GM18502 (cell line): ENCODE measurements around the gene LDHB.
"Not testable (repeated sequence)": the region's sequence is repeated elsewhere in the genome, so short reads cannot be mapped to it uniquely, and the experiment has no call there.

Experiments
- ATAC-seq: cut with Tn5 transposase; IDR thresholded peaks from one replicate; pipeline ENCODE4 v1.9.1; 2021; ENCODE audit warnings: mild to moderate bottlenecking; ENCODE audit not compliant: unreplicated experiment, poor library complexity

Gene LDHB

DNA sequence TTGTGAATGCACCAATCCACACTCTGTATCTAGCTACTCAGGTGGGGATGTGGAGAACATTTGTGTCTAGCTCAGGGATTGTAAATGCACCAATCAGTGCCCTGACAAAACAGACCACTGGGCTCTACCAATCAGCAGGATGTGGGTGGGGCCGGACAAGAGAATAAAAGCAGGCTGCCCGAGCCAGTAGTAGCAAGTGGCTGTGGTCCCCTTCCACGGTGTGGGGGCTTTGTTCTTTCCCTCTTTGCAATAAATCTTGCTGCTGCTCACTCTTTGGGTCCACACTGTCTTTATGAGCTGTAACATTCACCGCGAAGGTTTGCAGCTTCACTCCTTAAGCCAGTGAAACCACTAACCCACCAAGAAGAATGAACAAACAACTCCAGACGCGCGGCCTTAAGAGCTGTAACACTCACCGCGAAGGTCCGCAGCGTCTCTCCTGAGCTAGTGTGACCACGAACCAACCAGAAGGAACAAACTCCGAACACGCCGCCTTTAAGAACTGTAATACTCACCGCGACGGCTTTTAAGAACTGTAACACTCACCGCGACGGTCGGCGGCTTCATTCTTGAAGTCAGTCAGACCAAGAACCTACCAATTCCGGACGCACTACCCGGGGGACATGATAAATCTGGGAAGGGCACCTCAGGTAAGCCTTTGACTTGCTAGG is 4.6 kb upstream of the LDHB start:
- ATAC-seq, result no peak

DNA sequence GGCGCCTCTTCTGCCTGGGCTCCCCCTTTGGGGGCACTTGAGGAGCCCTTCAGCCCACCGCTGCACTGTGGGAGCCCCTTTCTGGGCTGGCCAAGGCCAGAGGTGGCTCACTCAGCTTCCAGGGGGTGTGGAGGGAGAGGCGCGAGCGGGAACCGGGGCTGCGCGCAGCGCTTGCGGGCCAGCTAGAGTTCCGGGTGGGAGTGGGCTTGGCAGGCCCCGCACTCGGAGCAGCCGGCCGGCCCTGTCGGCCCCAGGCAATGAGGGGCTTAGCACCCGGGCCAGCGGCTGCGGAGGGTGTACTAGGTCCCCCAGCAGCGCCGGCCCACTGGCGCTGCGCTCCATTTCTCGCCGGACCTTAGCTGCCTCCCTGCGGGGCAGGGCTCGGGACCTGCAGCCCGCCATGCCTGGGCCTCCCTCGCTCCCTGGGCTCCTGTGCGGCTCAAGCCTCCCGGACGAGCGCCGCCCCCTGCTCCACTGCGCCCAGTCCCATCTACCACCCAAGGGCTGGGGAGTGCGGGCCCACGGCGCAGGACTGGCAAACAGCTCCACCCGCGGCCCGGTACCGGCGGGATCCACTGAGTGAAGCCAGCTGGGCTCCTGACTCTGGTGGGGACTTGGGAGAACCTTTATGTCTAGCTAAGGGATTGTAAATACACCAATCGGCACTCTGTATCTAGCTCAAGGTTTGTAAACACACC is 3.9 kb upstream of the LDHB start:
- ATAC-seq, result not testable (repeated sequence)

GRCh38 chr12:21659383-21659782 is 1.7 kb upstream of the LDHB start:
- no peak for ATAC-seq

- peak; percentile 39 for ATAC-seq
Measured at GRCh38 chr12:21656905-21657325, 727 bp downstream of the LDHB start.

DNA sequence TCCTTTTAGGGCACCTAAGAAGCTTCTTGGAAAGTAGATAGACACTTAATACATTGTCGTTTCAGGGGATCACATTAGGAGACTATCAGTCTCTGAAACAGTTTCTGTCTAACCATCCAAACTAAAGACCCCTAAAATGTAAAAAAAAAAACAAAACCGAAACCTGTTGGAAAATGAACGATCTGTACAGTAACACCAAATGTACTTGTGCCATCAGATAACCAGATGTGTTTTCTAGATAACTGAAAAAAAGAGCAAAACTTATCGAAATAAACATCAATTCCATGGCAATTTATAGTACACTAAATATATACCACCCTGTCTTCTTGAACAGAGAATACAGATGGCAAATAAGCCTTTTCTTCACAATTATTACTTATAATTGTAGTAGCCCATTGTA is 2.1 kb downstream of the LDHB start:
- ATAC-seq, result no peak

- ATAC-seq, result no peak
Measured at GRCh38 chr12:21651821-21652220, 5.8 kb downstream of the LDHB start.

DNA sequence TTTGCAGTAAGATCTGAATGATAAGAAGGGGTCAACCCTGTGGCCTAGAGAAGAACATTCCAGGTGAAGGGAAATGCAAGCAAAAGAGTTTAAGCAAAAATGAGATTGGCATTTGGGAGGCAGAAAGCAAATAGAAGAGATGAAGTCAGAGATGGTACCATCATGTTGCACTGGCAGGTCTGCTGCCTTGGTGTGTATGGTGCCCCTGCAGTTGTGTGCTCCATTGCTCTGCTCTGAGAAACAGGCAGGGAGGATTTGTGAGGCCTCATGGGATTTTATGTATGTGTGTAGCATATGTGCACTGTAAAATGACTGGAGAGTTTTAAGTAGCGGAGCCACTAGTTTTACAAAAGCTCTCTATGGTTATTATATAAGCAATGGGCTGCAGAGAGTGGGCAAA is 6.6 kb downstream of the LDHB start:
- no peak for ATAC-seq

- no peak for ATAC-seq
Measured at GRCh38 chr12:21649034-21649433, 8.6 kb downstream of the LDHB start.

DNA sequence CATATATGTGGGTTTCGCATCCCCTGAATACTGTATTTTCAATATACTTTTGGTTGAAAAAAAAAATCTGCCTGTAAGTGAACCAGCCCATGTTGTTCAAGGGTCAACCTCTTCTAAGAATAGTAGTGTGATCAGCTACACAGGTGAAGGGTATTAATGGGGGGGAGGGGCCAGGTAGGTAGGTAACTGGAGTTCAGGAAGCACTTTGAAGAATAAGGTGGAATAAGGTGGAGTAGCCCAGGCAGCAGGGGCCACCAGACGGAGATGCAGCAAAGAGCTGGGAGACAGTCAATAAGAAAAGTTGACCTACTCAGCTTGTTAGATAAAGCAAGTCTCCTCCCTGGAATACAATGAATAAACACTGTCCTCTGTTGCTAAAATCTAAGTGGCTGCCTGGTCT is 9.3 kb downstream of the LDHB start:
- no peak for ATAC-seq

DNA sequence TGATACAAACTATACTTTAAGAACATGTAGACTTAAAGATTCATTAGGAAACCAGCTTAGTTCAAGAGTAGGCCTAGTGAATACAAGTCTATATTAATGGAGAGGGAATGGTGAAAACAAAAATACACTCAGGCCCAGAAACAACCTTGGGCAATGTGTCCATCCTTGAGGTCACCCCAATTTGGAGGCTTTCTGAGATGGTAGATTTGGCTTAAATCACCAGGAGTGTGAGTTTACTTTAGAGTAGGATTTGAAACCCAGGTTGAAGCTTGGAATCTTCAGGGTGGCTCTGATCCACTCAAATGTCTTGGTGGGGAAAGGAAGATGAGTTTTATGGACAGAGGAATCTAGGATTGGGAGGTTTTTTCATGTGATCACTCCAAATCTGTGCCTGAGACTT is 10.5 kb downstream of the LDHB start:
- ATAC-seq, result no peak

- ATAC-seq, result not testable (repeated sequence)
Measured at GRCh38 chr12:21645041-21645500, 12.6 kb downstream of the LDHB start.

DNA sequence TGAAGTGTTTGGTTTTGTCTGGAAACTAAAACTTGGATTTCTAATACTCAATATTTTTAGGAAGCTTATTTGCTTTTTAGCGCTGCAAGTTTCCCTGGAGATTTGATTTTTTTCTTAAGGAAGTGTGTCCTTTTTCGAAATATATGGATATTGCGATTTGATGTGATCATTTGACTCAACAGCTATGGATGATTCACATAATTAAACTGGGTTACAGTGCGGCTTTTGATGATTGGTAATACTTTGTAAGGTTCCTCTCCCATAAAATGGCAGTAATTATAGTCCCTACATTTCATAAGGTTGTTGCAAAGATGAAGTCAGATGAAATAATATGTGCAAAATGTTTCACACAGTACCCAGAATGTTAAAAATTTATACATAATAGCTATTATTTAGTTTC is 13.1 kb downstream of the LDHB start:
- ATAC-seq, result no peak

DNA sequence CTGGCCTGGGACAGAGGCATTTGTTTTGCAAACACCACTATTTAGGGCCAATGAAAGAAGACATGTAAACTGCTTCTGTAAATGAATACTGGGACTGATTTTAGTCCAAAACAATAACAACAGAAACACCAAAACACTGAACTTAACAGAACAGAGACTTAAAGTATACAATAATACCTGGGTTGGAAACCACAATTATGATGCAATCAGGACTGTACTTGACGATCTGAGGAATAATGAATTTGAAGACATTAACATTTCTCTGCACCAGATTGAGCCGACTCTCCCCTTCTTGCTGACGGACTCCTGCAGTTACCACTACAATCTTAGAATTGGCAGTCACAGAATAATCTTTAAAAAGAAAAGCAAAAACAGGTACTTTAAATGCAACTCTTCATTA is 13.9 kb downstream of the LDHB start:
- ATAC-seq, result no peak

- ATAC-seq, result peak; percentile 71
Measured at GRCh38 chr12:21642707-21643389, 14.8 kb downstream of the LDHB start.

GRCh38 chr12:21638054-21638891 is 19.4 kb downstream of the LDHB start:
- ATAC-seq, result no peak

- ATAC-seq, result no peak
Measured at GRCh38 chr12:21634245-21634644, 23.4 kb downstream of the LDHB start.

DNA sequence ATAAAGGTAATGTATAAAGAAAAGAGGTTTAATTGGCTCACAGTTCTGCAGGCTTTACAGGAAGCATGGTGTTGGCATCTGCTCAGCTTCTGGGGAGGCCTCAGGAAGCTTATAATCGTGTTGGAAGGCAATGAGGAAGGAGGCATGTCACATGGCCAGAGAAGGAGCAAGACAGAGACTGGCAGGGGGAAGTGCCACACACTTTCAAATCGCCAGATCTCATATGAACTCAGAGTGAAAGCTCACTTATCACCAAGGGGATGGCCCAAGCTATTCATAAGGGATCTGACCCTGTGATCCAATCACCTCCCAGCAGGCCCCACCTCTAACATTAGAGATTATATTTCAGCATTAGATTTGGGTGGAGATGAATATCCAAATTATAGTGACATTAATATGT is 26.3 kb downstream of the LDHB start:
- no peak for ATAC-seq

GRCh38 chr12:21627924-21628323 is 29.7 kb downstream of the LDHB start:
- ATAC-seq, result no peak

GRCh38 chr12:21618566-21618965 is 39.1 kb downstream of the LDHB start:
- ATAC-seq, result no peak

DNA sequence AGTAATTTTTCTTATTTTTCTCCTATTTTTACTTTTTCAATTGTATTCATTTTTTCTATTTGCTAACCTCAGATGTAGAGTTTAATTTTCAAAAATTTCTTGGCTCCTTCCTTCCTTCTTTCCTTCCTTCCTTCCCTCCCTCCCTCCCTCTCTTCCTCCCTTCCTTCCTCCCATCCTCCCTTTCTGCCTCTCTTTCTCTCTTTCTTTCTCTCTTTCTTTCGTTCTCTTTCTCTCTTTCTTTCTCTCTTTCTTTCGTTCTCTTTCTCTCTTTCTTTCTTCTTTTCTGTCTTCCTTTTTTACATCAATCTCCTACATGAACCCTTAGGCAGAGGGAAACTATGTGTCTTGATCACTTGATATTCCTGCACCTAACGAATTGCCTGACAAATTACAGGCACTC is 40.6 kb downstream of the LDHB start:
- no peak for ATAC-seq

DNA sequence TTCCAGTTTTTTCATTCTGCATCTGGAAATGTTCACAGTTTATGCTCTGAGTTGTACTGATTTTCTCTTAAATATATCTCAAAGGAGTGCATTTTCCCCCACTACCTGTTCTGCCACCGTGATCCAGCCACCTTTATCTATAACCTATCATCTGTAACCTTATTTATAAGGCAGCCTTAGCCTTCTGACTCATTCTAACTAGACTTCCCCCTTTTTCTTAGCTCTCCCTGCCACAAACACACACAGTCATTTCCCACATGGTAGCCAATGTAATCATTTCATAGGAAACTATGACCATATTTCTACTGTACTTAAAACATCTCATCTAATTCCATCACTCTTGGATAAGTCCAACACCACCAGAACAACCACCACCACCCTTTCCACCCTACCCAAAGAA is 42.2 kb downstream of the LDHB start:
- ATAC-seq, result no peak
